NCI-H1417 treated with DMSO at 0.1 percent for 48 hours (cell line): ENCODE results near the gene APPBP2.
"Not testable (repeated sequence)": the region's sequence is repeated elsewhere in the genome, so short reads cannot be mapped to it uniquely, and the experiment has no call there.

Experiments used
- DNase-seq: peaks from one replicate; lab custom pipeline; 2025; lab: John Stamatoyannopoulos, UW

Gene APPBP2

GRCh38 chr17:60534613-60535157 is 8.6 kb upstream of the APPBP2 start:
- no peak for DNase-seq

GRCh38 chr17:60534010-60534555 is 8.0 kb upstream of the APPBP2 start:
- DNase-seq: no peak

GRCh38 chr17:60529806-60530205 is 3.8 kb upstream of the APPBP2 start:
- no peak for DNase-seq

- no peak for DNase-seq
Measured at GRCh38 chr17:60528828-60529227, 2.8 kb upstream of the APPBP2 start.

- no peak for DNase-seq
Measured at GRCh38 chr17:60527701-60528100, 1.7 kb upstream of the APPBP2 start.

- DNase-seq: no peak
Measured at GRCh38 chr17:60526726-60527125, 684 bp upstream of the APPBP2 start.

GRCh38 chr17:60525328-60525684 is 736 bp downstream of the APPBP2 start:
- DNase-seq: no peak

- no peak for DNase-seq
Measured at GRCh38 chr17:60524463-60525327, 1.3 kb downstream of the APPBP2 start.

- no peak for DNase-seq
Measured at GRCh38 chr17:60523822-60524221, 2.2 kb downstream of the APPBP2 start.

GRCh38 chr17:60522889-60523626 is 3.0 kb downstream of the APPBP2 start:
- DNase-seq: no peak

- no peak for DNase-seq
Measured at GRCh38 chr17:60519795-60520194, 6.2 kb downstream of the APPBP2 start.

GRCh38 chr17:60515683-60516082 is 10.4 kb downstream of the APPBP2 start:
- DNase-seq: not testable (repeated sequence)

- not testable (repeated sequence) for DNase-seq
Measured at GRCh38 chr17:60515199-60515598, 10.8 kb downstream of the APPBP2 start.

GRCh38 chr17:60514500-60514899 is 11.5 kb downstream of the APPBP2 start:
- no peak for DNase-seq

- DNase-seq: no peak
Measured at GRCh38 chr17:60514053-60514452, 12.0 kb downstream of the APPBP2 start.

- DNase-seq: no peak
Measured at GRCh38 chr17:60513014-60513413, 13.0 kb downstream of the APPBP2 start.

- DNase-seq: no peak
Measured at GRCh38 chr17:60510723-60511122, 15.3 kb downstream of the APPBP2 start.

- no peak for DNase-seq
Measured at GRCh38 chr17:60510031-60510430, 16.0 kb downstream of the APPBP2 start.

- no peak for DNase-seq
Measured at GRCh38 chr17:60508384-60508980, 17.6 kb downstream of the APPBP2 start.

- no peak for DNase-seq
Measured at GRCh38 chr17:60506312-60506711, 19.7 kb downstream of the APPBP2 start.

- no peak for DNase-seq
Measured at GRCh38 chr17:60502145-60502544, 23.9 kb downstream of the APPBP2 start.

- no peak for DNase-seq
Measured at GRCh38 chr17:60501589-60501988, 24.5 kb downstream of the APPBP2 start.
